Neural progenitor cell (in vitro differentiated cells): ENCODE measurements around the gene NPHP4.

ENCODE experiments used
- EZH2 ChIP-seq: fragments of 200-600 bp; sonication (generic); IDR thresholded peaks from 2 replicates; pipeline ENCODE4 v1.6.1; 2017; ENCODE audit warnings: antibody characterized with exemption, mild to moderate bottlenecking, moderate library complexity
- EZH2phosphoT487 ChIP-seq: fragments of 200-600 bp; sonication (generic); IDR thresholded peaks from 2 replicates; pipeline ENCODE4 v1.6.1; 2017; ENCODE audit warnings: antibody characterized with exemption
- TF ChIP-seq, protein P1 (sequence below): fragments of 200-600 bp; sonication (generic); IDR thresholded peaks from 2 replicates; pipeline ENCODE4 v1.5.1; 2017; ENCODE audit warnings: antibody characterized with exemption, mild to moderate bottlenecking

DNA sequence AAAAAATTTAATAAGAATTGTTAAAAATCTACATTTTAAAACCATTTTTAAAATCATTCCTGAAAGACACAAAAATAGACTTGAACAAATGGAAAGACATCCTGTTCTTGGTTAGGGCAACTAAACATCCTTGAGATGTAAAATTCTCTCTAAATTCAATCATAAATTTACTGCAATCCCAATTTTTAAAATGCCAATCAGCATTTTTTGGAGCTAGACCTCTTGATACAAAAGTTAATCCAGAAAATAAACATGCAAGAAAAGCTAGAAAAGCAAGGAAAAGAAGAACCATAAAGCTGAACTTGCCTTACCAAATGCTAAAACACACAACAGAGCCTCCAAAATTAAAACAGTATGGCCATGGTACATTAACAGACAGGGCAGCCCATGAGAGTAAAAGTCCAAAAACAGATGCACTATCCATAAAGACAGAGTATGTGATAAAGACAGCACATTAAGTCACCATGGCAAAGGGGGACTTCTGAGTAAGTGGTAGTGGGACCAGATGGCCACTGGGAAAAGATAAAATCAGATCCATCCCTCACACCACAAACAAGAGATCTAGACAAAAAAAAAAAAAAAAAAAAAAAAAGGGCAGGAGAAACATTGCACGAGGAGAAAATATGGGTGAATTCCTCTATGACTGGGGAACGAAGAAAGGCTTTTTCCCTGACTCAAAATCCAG is 51.4 kb downstream of the NPHP4 start:
- TF ChIP-seq, protein P1, sequence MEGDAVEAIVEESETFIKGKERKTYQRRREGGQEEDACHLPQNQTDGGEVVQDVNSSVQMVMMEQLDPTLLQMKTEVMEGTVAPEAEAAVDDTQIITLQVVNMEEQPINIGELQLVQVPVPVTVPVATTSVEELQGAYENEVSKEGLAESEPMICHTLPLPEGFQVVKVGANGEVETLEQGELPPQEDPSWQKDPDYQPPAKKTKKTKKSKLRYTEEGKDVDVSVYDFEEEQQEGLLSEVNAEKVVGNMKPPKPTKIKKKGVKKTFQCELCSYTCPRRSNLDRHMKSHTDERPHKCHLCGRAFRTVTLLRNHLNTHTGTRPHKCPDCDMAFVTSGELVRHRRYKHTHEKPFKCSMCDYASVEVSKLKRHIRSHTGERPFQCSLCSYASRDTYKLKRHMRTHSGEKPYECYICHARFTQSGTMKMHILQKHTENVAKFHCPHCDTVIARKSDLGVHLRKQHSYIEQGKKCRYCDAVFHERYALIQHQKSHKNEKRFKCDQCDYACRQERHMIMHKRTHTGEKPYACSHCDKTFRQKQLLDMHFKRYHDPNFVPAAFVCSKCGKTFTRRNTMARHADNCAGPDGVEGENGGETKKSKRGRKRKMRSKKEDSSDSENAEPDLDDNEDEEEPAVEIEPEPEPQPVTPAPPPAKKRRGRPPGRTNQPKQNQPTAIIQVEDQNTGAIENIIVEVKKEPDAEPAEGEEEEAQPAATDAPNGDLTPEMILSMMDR: no peak
- no peak for TF ChIP-seq EZH2
- TF ChIP-seq EZH2phosphoT487: no peak
